MCF 10A (cell line): ENCODE data around the gene CDYL. TPM values are rescaled to one million over a fixed set of nuclear protein-coding genes. Genes with fewer than 3 reads are reported as not detected.

Experiments used
- BruUV-seq: library from RNA; stranded (reverse); fragments of 400-500 nt; replicated peaks from 2 replicates; lab custom pipeline; 2021; lab: Mats Ljungman, UMichigan
- CTCF ChIA-PET: fragments of 300-600 bp; sonication (Branson Sonifier 250); formaldehyde crosslinking; extraction: SDS; loops from one replicate; lab custom pipeline; 2021; ENCODE audit warnings: antibody characterized with exemption, inconsistent platforms; lab: Yijun Ruan, JAX
- POLR2A ChIA-PET: fragments of 300-600, 350-650 bp; sonication (Branson Sonifier 250); formaldehyde crosslinking; extraction: SDS; loops from one replicate; lab custom pipeline; 2020; ENCODE audit warnings: antibody characterized with exemption, inconsistent platforms; lab: Yijun Ruan, JAX
- DNase-seq: peaks from one replicate; pipeline ENCODE4 v3.0.0-alpha.2; 2018; ENCODE audit not compliant: unreplicated experiment
- H3K27ac Mint-ChIP-seq: one replicate; pipeline ENCODE4 v1.8.0; 2022; ENCODE audit warnings: mild to moderate bottlenecking, low read depth, mixed read lengths; ENCODE audit not compliant: unreplicated experiment
- H3K27me3 Mint-ChIP-seq: one replicate; pipeline ENCODE4 v1.8.0; 2022; ENCODE audit warnings: mixed read lengths; ENCODE audit not compliant: insufficient read depth, unreplicated experiment
- H3K36me3 Mint-ChIP-seq: one replicate; pipeline ENCODE4 v1.8.0; 2022; ENCODE audit warnings: mild to moderate bottlenecking, moderate library complexity, mixed read lengths; ENCODE audit not compliant: insufficient read depth, unreplicated experiment
- H3K4me1 Mint-ChIP-seq: one replicate; pipeline ENCODE4 v1.8.0; 2022; ENCODE audit warnings: mixed read lengths; ENCODE audit not compliant: insufficient read depth, unreplicated experiment
- H3K4me3 Mint-ChIP-seq: one replicate; pipeline ENCODE4 v1.8.0; 2022; ENCODE audit warnings: mild to moderate bottlenecking, moderate library complexity, mixed read lengths; ENCODE audit not compliant: unreplicated experiment
- H3K9me3 Mint-ChIP-seq: one replicate; pipeline ENCODE4 v1.8.0; 2022; ENCODE audit warnings: mixed read lengths; ENCODE audit not compliant: unreplicated experiment
- CTCF ChIP-seq: fragments of 200-600 bp; IDR thresholded peaks from one replicate; pipeline ENCODE4 v1.8.0; 2022; ENCODE audit warnings: antibody characterized with exemption, mild to moderate bottlenecking; ENCODE audit not compliant: unreplicated experiment
- intact Hi-C: fragments of 100-400 bp; cut with micrococcal nuclease; formaldehyde crosslinking; loops from 2 replicates; pipeline ENCODE4 v1.14.1; 2022
- total RNA-seq: library from RNA; stranded (reverse); gene quantifications from 2 replicates; pipeline ENCODE4 v1.2.3, GENCODE V29; 2022

Gene CDYL
- total RNA-seq, 1 experiment from 2014 or later: 48.9 TPM

GRCh38 chr6:4970739-4971395 is 194.7 kb downstream of the CDYL start:
- intact Hi-C loops: no loop called here
- BruUV-seq: no TSS peak
- no peak overlapping the region for H3K4me3 Mint-ChIP-seq
- no peaks in the 10 kb centered on the region for H3K9me3 Mint-ChIP-seq
- no peaks in the 10 kb centered on the region for H3K4me1 Mint-ChIP-seq
- ChIA-PET CTCF (no interaction called here), POLR2A (no interaction called here)
- no peak for DNase-seq
- no peak overlapping the region for H3K27ac Mint-ChIP-seq
- TF ChIP-seq CTCF: no peak
- no peaks in the 10 kb centered on the region for H3K27me3 Mint-ChIP-seq
- H3K36me3 Mint-ChIP-seq: no peaks in the 10 kb centered on the region

- no peak overlapping the region for H3K27ac Mint-ChIP-seq
- no peaks in the 10 kb centered on the region for H3K4me1 Mint-ChIP-seq
- no peak for DNase-seq
- ChIA-PET POLR2A (no interaction called here), CTCF (no interaction called here)
- peaks cover 8% of the 10 kb centered on the region for H3K9me3 Mint-ChIP-seq
- H3K36me3 Mint-ChIP-seq: no peaks in the 10 kb centered on the region
- intact Hi-C loops: no loop called here
- BruUV-seq: no TSS peak
- no peak for TF ChIP-seq CTCF
- no peak overlapping the region for H3K4me3 Mint-ChIP-seq
- no peaks in the 10 kb centered on the region for H3K27me3 Mint-ChIP-seq
Observed at GRCh38 chr6:4971851-4972250, 195.6 kb downstream of the CDYL start.

GRCh38 chr6:4972438-4972837 is 196.2 kb downstream of the CDYL start:
- no TSS peak for BruUV-seq
- H3K27ac Mint-ChIP-seq: no peak overlapping the region
- TF ChIP-seq CTCF: no peak
- H3K9me3 Mint-ChIP-seq: peaks cover 13% of the 10 kb centered on the region
- H3K27me3 Mint-ChIP-seq: no peaks in the 10 kb centered on the region
- no peaks in the 10 kb centered on the region for H3K4me1 Mint-ChIP-seq
- DNase-seq: no peak
- H3K36me3 Mint-ChIP-seq: no peaks in the 10 kb centered on the region
- POLR2A ChIA-PET: no interaction called here
- CTCF ChIA-PET: no interaction called here
- intact Hi-C loops: no loop called here
- H3K4me3 Mint-ChIP-seq: no peak overlapping the region

GRCh38 chr6:4973415-4973814 is 197.2 kb downstream of the CDYL start:
- ChIA-PET CTCF (no interaction called here), POLR2A (no interaction called here)
- TF ChIP-seq CTCF: no peak
- DNase-seq: no peak
- Mint-ChIP-seq H3K9me3 (peaks cover 13% of the 10 kb centered on the region), H3K27ac (no peak overlapping the region), H3K4me1 (no peaks in the 10 kb centered on the region), H3K4me3 (no peak overlapping the region), H3K36me3 (no peaks in the 10 kb centered on the region), H3K27me3 (no peaks in the 10 kb centered on the region)
- intact Hi-C loops: no loop called here
- BruUV-seq: no TSS peak
